ENCODE measurements around the gene KRT15. TPM values are rescaled to one million over a fixed set of nuclear protein-coding genes. Genes with fewer than 3 reads are reported as not detected.

Gene KRT15
- total RNA-seq, 1 donor from 2014 or later, result 0.32 TPM

DNA sequence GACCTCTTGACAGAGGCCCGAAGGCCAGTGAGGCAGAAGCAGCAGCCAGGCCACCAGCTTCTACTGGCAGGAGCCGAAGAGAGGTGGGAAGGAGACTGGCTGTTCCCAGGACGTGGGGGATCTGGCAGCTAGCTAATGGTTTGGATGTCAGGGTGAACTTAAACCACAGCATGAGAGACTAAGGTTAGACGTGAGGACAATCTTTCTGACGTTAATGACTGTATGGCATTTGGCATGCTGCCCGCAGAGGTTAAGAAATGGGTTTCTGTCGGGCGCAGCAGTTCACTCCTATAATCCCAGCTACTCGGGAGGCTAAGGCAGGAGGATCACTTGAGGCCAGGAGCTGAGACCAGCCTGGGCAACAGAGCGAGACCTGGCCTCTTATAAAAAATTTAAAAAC is 7.0 kb downstream of the KRT15 start:
- DNase-seq (no peak), ATAC-seq (no peak)
- intact Hi-C loops (cut with micrococcal nuclease), result no loop called here

DNA sequence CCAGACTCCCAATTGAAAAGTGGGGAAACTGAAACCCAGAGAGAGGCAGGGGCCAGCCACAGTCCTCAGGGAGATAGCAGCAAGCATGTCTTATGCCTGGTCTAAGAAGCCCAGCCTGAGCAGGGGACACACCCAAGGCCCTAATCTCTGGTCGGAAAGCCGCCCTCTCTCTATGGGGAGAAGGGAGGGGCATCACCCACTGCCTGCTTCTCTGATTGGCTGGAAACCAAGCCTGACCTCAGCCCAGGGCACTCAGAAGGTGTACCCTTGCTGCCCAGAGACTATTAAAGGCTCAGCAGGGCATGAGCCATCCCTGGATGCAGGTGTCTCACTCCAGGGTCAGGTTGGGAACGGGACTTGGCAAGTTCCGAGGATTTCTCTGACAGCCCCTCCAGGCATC is 7.6 kb downstream of the KRT15 start:
- ATAC-seq (no peak), DNase-seq (no peak)
- intact Hi-C loops (cut with micrococcal nuclease), result no loop called here

DNA sequence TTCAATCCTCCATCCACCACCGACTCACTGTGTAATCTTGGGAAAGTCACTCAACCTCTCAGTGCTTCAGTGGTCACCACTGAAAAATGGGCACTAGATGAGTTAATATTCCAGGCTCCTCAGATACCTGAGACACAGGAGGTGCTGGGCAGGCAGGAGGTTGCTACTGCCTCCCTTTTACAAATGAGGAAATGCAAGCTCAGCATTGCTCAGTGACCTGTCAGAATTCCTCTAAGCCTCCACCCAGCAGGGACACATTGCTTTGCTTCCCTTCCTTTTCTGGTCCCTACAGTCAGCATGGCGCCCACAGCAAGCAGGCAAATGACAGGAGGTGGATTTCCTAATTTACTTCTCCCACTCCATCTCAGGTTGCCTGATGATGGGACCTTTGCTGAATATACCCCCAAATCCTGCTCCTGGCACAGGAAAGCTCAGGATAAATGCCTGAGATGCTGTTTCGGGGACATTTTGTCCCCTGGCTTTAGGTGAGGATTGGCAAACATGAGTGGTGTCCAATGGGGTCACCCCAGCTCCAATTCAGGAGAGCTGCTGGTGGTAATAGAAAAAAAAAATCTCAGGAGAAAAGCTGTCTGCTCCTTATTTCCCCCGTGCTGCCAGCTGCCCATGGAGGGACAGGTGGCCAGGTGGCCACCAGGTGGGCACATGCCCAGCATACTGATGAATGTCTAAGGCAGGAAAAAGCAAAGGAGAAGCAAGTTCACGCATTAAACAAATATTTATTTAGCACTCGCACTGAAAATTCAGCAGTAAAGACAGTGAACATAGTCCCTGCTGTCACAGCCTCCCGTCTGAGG is 8.2 kb downstream of the KRT15 start:
- intact Hi-C loops (cut with micrococcal nuclease), result no loop called here
- DNase-seq, result no peak
- no peak for ATAC-seq

DNA sequence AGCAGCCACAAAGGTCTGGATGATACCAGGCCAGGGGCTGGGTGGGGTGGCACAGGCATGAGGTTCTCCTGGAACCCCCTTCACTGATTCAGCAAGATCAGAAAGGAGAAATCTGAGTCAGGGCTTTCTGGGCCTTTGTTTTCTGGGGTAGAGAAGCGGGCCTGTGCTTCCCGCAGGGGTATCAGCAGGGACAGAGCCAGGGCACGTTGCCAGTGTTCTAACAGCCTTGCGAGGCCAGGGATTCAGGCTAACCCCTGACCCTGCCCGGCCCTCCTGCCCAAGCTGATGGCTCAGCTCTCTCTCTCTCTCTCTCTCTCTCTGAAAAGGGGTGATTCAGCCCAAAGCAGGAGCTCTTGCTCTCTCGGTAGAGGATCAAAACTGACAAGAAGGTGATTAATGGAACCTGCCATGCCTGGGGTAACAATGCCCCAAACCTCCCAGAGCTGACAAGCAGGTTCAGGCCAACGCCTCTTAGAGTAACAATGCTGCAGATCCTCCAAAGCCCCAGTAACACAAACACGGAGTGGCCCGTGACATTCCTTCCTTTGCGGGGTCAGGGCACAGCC is 11.3 kb downstream of the KRT15 start:
- ATAC-seq (no peak), DNase-seq (no peak)
- intact Hi-C loops (cut with micrococcal nuclease), result no loop called here

DNA sequence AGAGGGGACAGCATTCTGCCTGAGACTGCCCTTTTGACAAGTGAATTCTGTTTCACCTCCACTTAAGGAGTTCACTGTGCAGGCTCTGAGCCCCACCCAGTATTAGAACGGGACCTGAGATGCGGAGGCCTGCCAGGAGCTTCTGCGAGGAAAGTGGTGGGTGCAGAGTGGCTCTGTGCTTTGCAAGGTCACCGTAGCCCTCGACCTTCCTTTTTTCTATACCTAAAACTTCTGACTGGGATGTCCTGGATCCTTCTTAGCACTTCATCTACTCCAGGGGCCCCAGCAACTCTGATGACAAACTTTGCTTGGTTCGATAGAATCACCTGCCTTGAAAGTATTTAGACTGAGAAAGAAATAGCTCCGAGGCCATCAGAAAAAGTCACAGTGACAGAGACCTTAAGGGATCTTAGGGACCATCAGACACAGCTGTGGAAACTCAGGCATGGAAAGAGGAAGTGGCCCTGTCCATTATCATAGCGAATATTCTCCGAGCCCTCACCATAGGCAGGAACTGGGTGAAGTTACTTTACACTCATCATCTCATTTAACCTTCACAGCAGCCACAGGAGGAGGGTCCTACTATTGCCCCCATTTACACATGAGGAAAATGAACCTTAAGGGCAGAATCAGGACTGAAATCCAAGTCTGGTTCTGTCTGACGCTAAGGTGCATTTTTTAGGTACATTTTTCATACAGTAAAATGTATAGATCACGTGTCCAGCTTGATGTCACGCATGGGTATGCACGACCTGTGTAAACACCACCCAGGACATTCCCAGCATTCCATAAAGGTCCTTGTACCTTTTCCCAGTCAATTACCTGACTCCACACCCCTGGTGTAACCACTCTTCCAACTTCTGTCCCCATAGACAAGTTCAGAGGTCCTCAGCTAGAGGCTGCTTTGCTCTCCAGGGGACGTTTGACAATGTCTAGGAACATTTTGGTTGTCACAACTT is 12.6 kb downstream of the KRT15 start:
- ATAC-seq, result no peak
- intact Hi-C loops (cut with micrococcal nuclease), result no loop called here
- no peak for DNase-seq

DNA sequence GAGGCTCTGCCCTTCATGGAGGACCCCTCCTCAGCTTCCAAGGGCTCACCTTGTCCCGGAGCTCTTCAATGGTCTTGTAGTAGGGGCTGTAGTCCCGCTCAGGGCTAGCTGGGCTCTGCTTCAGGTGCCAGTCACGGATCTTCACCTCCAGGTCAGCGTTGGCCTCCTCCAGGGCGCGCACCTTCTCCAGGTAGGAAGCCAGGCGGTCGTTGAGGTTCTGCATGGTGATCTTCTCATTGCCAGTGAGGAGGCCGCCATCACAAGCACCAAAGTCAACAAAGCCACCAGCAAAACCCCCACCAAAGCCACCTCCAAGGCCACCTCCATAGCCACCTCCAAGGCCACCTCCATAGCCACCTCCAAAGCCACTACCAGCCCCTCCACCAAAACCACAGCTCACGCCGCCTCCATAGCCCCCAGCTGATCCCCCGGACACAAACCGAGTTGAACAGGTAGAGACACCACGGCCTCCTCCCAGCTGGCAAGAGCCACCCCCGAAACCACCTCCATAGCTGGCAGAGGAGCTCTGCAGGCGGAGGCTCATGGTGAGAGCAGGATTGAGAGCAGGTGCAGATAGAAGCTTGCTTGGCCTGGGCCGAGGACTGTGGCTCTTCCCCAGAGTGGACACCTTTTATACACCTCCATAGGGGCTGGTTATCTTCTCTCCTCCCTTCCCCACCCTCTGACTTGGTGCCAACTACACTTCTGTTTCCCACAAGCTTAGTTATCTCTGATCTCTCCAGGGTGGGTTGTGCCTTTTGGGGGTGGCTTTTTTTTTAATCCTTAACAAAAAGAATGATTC is 13.5 kb downstream of the KRT15 start, which contains the start of gene KRT13:
Gene KRT13, minus strand, starts transcription at position 606 of the 802 bp plus-strand sequence. Its CDS starts 62 bp downstream, at position 544.
- intact Hi-C loops (cut with micrococcal nuclease), result no loop called here
- ATAC-seq (no peak), DNase-seq (no peak)

DNA sequence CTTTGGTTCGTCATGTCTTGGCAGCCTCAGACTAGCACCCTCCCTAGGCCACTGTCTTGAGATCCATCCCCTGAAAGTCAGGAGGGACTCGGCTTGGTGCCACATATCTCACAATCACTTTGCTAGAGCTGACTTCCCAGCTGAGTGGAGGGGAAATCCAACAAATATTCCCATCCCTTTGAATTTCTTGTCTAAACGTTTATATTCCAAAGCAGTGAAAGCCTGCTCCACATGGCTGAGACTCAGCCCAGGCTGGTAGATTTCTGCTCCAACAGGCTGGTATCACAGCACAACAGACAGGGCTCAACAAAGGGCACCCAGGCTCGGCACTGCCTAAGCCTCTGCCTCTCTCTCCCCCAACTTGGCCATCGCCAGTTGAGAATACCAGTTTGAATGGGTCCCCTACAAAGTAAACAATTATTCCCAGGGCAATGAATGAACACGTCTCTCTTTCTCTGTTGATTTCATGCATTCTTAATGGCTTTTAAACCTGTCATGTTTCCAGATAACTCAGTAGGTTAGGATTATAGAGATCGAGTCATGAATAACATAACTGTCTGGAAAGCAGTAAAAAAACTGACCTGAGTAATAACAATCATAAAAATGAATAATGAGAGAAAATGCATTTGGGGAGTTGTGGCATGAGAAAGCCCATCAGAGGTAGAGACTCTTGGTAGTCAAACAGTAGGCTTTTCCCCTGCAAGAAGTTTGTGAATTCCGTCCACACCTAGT is 14.3 kb downstream of the KRT15 start:
- intact Hi-C loops (cut with micrococcal nuclease), result no loop called here
- DNase-seq (no peak), ATAC-seq (no peak)

DNA sequence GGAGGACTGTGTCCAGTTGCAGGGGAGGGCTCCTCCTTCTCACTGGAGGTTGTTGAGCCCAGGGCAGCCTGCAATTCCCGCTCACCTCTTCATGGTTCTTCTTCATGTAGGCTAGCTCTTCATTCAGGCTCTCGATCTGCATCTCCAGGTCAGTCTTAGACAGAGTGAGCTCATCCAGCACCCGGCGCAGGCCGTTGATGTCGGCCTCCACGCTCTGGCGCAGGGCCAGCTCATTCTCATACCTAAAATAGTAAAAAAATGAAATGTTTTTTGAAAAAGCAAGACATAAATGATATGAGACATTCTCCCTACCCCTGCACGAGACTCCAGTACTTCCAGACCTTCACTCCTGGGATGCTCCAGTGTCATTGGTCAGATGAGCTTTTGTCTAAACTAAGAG is 15.5 kb downstream of the KRT15 start:
- intact Hi-C loops (cut with micrococcal nuclease), result no loop called here
- ATAC-seq, result no peak
- no peak for DNase-seq

DNA sequence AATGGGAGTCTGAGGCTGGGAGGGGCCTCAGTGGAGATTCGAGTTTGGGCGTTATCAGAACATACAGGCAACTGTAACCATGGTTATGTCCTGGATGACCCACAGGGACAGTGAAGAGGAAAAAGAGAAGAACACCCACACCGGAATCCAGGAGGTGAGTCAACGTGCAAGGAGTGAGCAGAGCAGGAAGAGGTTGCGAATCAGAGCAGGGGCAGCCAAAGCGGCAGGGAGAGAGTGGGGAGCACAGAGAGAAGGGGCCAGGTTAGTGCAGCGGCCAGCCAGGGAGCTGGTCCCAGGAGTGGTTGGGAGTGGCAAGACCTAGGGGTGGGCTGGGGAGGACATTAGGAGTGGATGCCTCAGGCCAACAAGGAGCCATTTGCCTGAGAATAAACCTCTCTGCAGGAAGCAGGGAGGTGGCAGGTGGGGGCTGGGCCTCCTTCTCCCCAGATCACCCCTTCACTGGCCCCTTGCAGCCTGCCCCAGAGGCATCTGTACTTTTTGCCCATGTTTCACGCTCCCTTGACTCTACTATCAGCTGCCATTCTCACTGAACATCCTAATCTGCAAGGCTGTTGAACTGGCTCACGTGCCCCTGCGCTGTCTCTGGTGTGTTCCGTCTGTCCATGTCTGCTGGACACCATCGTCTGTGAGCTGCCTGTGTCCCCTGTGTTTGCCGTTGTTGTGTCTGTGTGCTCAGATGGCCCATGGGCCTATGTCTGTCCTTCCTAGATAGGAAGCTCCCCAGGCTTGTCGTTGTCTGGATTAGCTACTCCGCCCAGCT is 18.4 kb downstream of the KRT15 start:
- no peak for DNase-seq
- intact Hi-C loops (cut with micrococcal nuclease), result no loop called here
- no peak for ATAC-seq

DNA sequence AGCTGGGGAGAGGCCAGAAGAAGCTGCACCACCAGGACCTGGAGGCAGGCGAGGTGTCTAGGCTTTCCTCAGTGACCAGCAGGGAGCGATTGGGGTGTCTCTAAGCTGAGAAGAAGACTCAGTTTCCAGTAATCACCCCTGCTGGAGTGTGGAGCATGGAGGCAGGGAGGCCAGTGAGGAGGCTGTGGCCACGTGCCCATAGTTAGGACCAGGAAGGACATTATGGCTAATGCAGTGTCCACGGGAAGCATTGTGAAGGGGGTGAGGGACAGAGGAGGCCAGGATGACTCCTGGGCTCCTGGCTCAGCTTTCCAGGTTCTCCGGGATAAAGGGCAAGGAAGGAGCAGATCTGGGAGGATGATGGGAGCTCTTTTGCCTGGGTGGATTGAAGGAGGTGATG is 19.0 kb downstream of the KRT15 start:
- no peak for ATAC-seq
- intact Hi-C loops (cut with micrococcal nuclease), result no loop called here

DNA sequence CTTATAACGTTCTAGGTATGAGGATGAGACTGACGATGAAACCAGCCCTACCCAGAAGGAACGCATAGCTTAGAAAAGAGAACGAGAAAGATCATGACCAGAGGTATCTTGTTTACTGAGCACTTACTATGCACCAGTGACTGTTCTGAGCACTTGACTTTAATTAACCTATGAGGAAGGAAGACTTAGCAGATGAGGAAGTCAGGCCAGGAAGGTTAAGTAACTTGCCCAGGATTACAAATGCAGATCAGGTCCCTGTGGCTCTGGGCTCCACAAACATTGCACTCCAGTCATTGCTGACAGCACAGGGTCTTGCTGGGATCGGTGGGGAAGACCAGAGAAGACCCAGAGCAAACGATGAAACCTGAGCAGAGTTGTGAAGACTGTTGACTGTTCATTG is 20.4 kb downstream of the KRT15 start:
- ATAC-seq (no peak), DNase-seq (no peak)
- intact Hi-C loops (cut with micrococcal nuclease), result no loop called here

More for the DNA sequence above, 19.0 kb downstream of the KRT15 start:
- DNase-seq, result no peak

DNA sequence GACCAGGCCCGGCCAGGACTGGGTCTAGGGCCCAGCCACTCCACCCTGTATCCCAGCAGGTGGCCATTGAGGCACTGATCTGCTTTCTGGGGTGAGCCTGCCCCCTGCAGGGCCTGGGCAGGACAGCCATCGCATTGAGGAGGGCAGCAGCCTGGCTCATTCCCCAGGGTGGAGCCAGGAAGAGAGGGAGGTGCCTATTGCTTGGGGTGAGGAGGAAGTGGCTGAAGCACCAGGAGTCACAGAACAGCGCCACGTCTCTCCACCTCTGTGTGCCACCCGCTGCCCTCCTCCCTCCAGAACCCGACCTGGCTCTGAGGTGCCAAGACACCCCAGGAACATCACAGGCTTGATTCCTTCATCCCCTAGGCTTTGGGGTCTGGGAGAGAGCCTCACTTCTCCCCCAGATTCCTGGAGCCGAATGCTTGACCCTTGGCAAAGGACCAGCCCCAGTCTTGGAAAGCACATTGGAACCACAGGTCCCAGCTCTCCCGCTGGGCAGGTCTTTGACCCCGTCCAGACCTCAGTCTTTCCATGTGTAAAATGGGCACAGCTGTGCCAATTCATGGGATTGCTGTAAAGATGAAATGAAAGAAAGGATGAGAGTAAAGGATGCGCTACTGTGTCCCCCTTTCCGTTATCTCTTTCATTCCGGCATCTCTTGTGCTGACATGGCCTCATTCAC is 21.7 kb downstream of the KRT15 start:
- DNase-seq (peak; percentile 72), ATAC-seq (peak; percentile 87)
- intact Hi-C loops (cut with micrococcal nuclease), result no loop called here

DNA sequence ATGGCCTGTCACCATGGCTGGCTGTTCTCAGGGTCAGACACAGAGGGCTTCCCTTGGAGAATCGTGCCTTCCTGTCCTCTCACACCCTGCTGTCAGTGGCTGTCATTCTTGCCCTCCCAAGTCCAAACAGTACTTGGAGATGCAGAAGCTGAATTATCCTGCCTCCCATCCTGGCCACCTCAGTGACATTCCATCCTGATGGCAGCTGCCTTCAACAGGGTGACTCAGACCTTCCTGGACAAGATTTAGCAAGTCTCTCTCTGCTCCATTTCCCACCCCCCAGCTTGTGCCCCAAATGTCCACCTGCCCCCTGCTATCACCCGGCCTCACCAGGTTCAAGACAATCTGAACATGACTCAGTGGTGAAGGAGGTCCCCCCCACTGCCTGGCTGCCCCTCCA is 24.2 kb downstream of the KRT15 start:
- ATAC-seq (peak; percentile 60), DNase-seq (no peak)
- intact Hi-C loops (cut with micrococcal nuclease), result no loop called here

DNA sequence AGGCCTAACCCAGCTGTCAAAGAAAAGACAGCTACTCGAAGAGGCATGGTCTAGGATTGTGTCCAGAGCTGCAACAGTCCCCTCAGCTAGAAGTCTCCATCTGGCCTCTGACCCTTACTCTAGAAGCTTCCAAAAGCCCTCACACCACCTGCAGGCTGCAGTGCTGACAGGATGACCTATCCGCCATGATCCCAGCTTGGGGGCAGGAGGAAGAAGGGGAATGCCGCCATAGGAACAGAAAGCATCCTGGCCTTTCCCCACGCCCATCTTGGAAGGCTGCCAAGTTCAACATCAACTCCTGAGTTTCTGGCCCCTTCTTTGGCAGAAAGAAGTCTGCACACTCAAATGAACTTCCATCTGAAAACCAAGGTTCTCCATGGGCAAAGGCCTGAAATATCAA is 25.9 kb downstream of the KRT15 start:
- intact Hi-C loops (cut with micrococcal nuclease), result no loop called here
- DNase-seq, result no peak
- no peak for ATAC-seq

DNA sequence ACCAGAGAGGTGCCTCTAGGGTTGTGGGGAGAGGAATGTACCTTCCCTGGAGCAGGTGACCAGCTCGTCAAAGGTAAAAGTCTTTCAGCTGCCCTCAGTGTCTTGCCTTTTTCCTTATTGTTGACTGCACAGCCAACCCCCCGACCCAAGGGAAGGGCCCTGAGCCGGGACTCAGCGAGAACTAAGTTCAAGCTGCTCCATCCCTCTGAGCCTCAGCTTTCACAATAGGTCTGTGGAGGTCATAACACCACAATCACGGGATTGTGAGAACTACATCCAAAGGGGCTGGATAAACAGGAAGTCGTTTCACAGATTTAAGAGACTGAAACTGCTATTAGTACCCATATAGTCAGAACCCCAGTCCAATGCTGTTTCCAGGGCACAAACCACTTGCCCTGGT is 26.3 kb downstream of the KRT15 start:
- ATAC-seq, result peak; percentile 19
- intact Hi-C loops (cut with micrococcal nuclease), result no loop called here
- no peak for DNase-seq

DNA sequence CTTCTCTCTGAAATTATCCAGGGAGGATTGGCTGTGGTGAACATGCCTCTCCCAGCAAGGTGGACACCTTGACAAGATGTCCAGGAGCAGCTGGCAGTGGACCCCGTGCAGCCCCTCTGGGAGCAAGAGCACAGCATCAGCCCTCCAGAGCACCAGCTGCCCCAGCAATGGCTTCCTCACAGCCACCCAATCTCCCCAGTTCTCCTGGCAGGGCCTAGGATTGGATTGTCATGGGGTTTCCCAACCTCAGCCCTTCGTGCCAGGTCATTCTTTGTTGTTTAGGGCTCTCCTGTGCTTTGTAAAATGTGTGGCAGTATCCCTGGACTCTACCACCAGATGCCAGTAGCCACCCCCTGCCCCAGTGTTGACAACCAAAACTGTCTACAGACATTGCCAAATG is 27.2 kb downstream of the KRT15 start:
- ATAC-seq, result no peak

More for the DNA sequence above, 27.2 kb downstream of the KRT15 start:
- intact Hi-C loops (cut with micrococcal nuclease), result no loop called here
- no peak for DNase-seq
